Activated B cell treated with CpG ODN at 0.5 μM for 24 hours (primary cell): ENCODE measurements around the gene SNX14. TPM values are rescaled to one million over a fixed set of nuclear protein-coding genes. Genes with fewer than 3 reads are reported as not detected.

ENCODE experiments used
- ATAC-seq: fragments of 200-7000 bp; cut with Tn5 transposase; one replicate; pipeline ENCODE4 v1.10.0; 2021; ENCODE audit warnings: low read depth, mild to moderate bottlenecking, moderate library complexity
- CTCF ChIA-PET: fragments of 350-600 bp; sonication (Branson Sonifier 250); formaldehyde crosslinking; loops from one replicate; lab custom pipeline; 2021; ENCODE audit warnings: antibody characterized with exemption; lab: Charles Lee
- POLR2A ChIA-PET: fragments of 350-600 bp; sonication (Branson Sonifier 250); formaldehyde crosslinking; loops from one replicate; lab custom pipeline; 2021; ENCODE audit warnings: antibody characterized with exemption; lab: Charles Lee
- DNase-seq: peaks from one replicate; pipeline ENCODE4 v3.0.0; 2022
- H3K27ac Mint-ChIP-seq: one replicate; pipeline ENCODE4 v1.8.0; 2020; ENCODE audit warnings: mixed read lengths
- H3K27me3 Mint-ChIP-seq: one replicate; pipeline ENCODE4 v1.8.0; 2021; ENCODE audit warnings: mixed read lengths
- H3K36me3 Mint-ChIP-seq: one replicate; pipeline ENCODE4 v1.8.0; 2021; ENCODE audit warnings: low read depth, mixed read lengths
- H3K4me1 Mint-ChIP-seq: one replicate; pipeline ENCODE4 v1.8.0; 2021; ENCODE audit warnings: mixed read lengths
- H3K4me3 Mint-ChIP-seq: one replicate; pipeline ENCODE4 v1.8.0; 2020; ENCODE audit warnings: mild to moderate bottlenecking, mixed read lengths
- H3K9me3 Mint-ChIP-seq: one replicate; pipeline ENCODE4 v1.8.0; 2020; ENCODE audit warnings: mixed read lengths
- intact Hi-C: fragments of 100-400 bp; cut with micrococcal nuclease; formaldehyde crosslinking; loops from one replicate; pipeline ENCODE4 v1.15.1; 2024
- total RNA-seq: library from RNA; stranded (reverse); gene quantifications from 2 replicates; pipeline ENCODE4 v1.2.3, GENCODE V29; 2022
- TF ChIP-seq, protein P1 (sequence below): fragments of 200-600 bp; IDR thresholded peaks from one replicate; pipeline ENCODE4 v1.8.0; 2022; ENCODE audit warnings: antibody characterized with exemption, mild to moderate bottlenecking

The SNX14 gene
- total RNA-seq, 1 donor from 2014 or later: 70.8 TPM

DNA sequence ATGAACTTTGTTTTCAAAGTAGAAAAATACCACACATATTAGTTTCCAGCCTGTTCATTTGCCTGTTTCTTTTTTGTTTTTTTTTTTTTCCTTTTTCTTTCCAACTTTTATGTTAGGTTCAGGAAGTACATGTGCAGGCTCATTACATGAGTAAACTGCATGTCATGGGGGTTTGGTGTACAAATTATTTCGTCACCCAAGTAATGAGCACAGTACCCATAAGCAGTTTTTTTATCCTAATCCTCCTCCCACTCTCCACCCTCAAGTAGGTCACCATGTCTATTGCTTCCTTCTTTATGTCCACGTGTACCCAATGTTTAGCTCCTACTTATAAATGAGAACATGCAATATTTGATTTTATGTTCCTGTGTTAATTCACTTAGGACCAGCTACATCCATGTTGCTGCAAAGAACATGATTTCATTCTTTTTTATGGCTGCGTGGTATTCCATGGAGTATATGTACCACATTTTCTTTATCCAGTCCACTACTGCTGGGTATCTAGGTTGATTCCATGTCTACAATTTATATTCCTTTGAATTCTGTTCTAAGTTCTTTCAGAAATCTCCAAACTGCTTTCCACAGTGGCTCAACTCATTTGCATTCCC, 31.8 kb downstream of the SNX14 start:
- ATAC-seq (no peak), DNase-seq (no peak)
- CTCF ChIA-PET: no interaction called here
- H3K4me3 Mint-ChIP-seq: no peak overlapping the region
- TF ChIP-seq, protein P1, sequence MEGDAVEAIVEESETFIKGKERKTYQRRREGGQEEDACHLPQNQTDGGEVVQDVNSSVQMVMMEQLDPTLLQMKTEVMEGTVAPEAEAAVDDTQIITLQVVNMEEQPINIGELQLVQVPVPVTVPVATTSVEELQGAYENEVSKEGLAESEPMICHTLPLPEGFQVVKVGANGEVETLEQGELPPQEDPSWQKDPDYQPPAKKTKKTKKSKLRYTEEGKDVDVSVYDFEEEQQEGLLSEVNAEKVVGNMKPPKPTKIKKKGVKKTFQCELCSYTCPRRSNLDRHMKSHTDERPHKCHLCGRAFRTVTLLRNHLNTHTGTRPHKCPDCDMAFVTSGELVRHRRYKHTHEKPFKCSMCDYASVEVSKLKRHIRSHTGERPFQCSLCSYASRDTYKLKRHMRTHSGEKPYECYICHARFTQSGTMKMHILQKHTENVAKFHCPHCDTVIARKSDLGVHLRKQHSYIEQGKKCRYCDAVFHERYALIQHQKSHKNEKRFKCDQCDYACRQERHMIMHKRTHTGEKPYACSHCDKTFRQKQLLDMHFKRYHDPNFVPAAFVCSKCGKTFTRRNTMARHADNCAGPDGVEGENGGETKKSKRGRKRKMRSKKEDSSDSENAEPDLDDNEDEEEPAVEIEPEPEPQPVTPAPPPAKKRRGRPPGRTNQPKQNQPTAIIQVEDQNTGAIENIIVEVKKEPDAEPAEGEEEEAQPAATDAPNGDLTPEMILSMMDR: no peak
- no peaks in the 10 kb centered on the region for H3K9me3 Mint-ChIP-seq
- H3K36me3 Mint-ChIP-seq: peaks cover 50% of the 10 kb centered on the region
- POLR2A ChIA-PET: interaction anchor here (1.0 kb wide), 1 partner anchor 117 kb away, joined by 3 read pairs; no protein-coding TSS in a partner anchor
- intact Hi-C loops: no loop called here
- no peak overlapping the region for H3K27ac Mint-ChIP-seq
- no peaks in the 10 kb centered on the region for H3K27me3 Mint-ChIP-seq
- no peaks in the 10 kb centered on the region for H3K4me1 Mint-ChIP-seq

DNA sequence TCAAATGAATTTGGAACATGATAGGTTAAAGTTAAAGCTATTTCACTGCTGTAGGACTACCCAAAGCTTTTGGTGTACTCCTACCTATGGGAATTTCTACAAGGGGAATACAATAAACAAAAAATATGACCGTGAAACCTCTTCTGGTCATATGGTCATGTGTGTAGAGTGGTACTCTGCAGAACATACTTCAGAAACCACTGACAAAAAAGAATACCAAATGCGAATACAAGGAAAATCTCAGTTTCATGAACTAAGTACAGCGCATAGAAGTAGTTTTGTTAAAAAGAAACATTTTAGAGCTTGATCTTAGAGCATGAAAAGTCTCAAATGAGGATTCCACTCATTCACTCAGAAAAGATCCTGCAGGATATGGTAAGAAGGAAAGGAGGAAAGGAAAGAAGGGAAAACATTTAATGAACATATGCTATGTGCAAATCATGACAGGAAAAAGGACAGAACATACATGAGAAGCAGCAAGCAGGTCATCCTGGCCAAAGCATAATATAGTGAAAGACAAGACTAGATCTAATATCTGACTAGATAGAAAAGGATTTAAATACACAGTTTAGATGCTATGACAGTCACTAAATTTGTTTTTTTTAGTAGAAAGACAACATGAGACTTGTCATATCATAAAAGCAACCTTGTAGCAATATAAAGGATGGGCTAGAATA, 36.5 kb downstream of the SNX14 start:
- Mint-ChIP-seq H3K4me1 (no peaks in the 10 kb centered on the region), H3K36me3 (peaks cover 48% of the 10 kb centered on the region)
- intact Hi-C loops: no loop called here

DNA sequence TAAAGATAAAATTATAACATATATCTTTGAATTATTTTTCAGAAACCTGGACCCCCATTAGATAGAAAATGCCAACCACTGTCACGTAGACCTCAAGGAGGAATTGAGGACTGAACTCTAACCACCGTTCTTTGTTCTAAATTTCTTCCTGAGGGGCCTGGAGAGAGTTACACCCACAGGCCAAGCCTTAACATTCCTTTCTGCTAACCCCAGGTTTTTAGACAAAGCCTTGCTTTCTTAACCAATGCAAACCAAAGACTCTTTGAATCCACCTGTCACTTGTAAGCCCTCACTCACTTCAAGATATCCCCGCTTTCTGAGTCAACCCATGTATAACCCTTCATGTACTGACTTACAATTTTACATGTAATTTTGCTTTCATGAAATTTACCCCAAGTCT, 41.0 kb downstream of the SNX14 start:
- H3K27me3 Mint-ChIP-seq: no peaks in the 10 kb centered on the region
- peaks cover 3% of the 10 kb centered on the region for H3K9me3 Mint-ChIP-seq
- no peak overlapping the region for H3K27ac Mint-ChIP-seq
- ATAC-seq: no peak
- ChIA-PET CTCF (no interaction called here), POLR2A (no interaction called here)
- peaks cover 48% of the 10 kb centered on the region for H3K36me3 Mint-ChIP-seq
- no peaks in the 10 kb centered on the region for H3K4me1 Mint-ChIP-seq
- H3K4me3 Mint-ChIP-seq: no peak overlapping the region
- no peak for DNase-seq
- TF ChIP-seq, protein P1: no peak
- intact Hi-C loops: no loop called here

More for the DNA sequence above, 36.5 kb downstream of the SNX14 start:
- TF ChIP-seq, protein P1: no peak
- Mint-ChIP-seq H3K27me3 (no peaks in the 10 kb centered on the region), H3K9me3 (no peaks in the 10 kb centered on the region), H3K4me3 (no peak overlapping the region), H3K27ac (no peak overlapping the region)
- DNase-seq: no peak
- POLR2A ChIA-PET: no interaction called here
- ATAC-seq: no peak
- CTCF ChIA-PET: no interaction called here

DNA sequence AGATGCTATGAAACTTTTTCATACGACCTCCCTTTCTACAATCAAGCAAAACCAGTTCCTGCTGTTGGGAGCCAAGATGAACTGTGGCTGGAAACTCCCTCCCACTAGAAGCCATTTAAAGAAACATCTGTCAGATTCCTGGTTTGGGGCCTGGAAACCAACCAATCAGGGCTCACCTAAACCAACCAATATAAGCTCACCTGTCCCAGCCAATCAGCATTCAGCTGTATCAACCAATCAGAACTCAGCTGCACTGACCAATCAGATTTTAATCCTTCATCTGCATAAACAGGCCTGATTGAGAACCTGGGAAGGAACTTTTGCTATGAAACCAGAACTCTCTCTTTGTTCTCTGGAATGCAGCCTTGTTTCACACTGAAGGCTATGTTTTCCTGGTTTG, 42.4 kb downstream of the SNX14 start:
- H3K27me3 Mint-ChIP-seq: no peaks in the 10 kb centered on the region
- H3K9me3 Mint-ChIP-seq: peaks cover 4% of the 10 kb centered on the region
- POLR2A ChIA-PET: no interaction called here
- no peak overlapping the region for H3K4me3 Mint-ChIP-seq
- no peak for DNase-seq
- no peak for ATAC-seq
- intact Hi-C loops: no loop called here
- H3K4me1 Mint-ChIP-seq: no peaks in the 10 kb centered on the region
- TF ChIP-seq, protein P1: no peak
- peaks cover 47% of the 10 kb centered on the region for H3K36me3 Mint-ChIP-seq
- CTCF ChIA-PET: interaction anchor here (1.1 kb wide), 1 partner anchor 15 kb away, joined by 3 read pairs; no protein-coding TSS in a partner anchor
- H3K27ac Mint-ChIP-seq: no peak overlapping the region

DNA sequence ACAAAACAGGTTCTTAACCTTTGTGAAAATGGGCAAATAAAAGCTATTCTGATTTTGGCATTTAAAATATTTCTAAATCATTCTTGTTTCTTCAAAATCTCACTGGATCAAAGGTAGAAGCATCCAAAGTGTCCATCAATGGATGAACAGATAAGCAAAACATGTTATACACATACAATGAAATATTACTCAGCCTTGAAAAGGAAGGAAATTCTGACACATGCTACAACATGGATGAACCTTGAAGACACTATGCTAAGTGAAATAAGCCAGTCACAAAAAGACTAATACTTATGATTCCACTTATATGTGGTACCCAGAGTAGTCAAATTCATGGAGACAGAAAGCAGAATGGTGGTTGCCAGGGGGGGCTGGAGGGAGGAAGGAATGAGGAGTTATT, 45.9 kb downstream of the SNX14 start:
- H3K36me3 Mint-ChIP-seq: peaks cover 53% of the 10 kb centered on the region
- POLR2A ChIA-PET: no interaction called here
- H3K4me3 Mint-ChIP-seq: no peak overlapping the region
- intact Hi-C loops: no loop called here
- H3K4me1 Mint-ChIP-seq: no peaks in the 10 kb centered on the region
- TF ChIP-seq, protein P1: no peak
- peaks cover 4% of the 10 kb centered on the region for H3K9me3 Mint-ChIP-seq
- CTCF ChIA-PET: no interaction called here
- DNase-seq (no peak), ATAC-seq (no peak)
- H3K27me3 Mint-ChIP-seq: no peaks in the 10 kb centered on the region
- H3K27ac Mint-ChIP-seq: no peak overlapping the region
